ENCODE data around the gene GNB4.

Gene GNB4

GRCh38 chr3:179416681-179417080 lies 34.6 kb downstream of the GNB4 start:
- no peak for DNase-seq (ENCODE audit: extremely low spot score)
- no peak for TF ChIP-seq CTCF (IDR thresholded peaks at IDR 0.05; ENCODE audit: control extremely low read depth, extremely low read depth, low read depth, missing control alignments)
- CTCF ChIA-PET = no interaction called here
- POLR2A ChIA-PET = no interaction called here

- no peak for DNase-seq (ENCODE audit: extremely low spot score)
- ChIA-PET POLR2A (interaction anchor here (0.6 kb wide), 1 partner anchor 120 kb away, joined by 5 read pairs; no protein-coding TSS in a partner anchor), CTCF (no interaction called here)
- no peak for TF ChIP-seq CTCF (IDR thresholded peaks at IDR 0.05; ENCODE audit: control extremely low read depth, extremely low read depth, low read depth, missing control alignments)
Observed at GRCh38 chr3:179415377-179415776, 35.9 kb downstream of the GNB4 start.

- no peak for DNase-seq (ENCODE audit: extremely low spot score)
- TF ChIP-seq CTCF (IDR thresholded peaks at IDR 0.05; ENCODE audit: control extremely low read depth, extremely low read depth, low read depth, missing control alignments) = no peak
- POLR2A ChIA-PET = no interaction called here
- CTCF ChIA-PET = no interaction called here
Observed at GRCh38 chr3:179414804-179415203, 36.5 kb downstream of the GNB4 start.

GRCh38 chr3:179410999-179411398 lies 40.3 kb downstream of the GNB4 start:
- POLR2A ChIA-PET = no interaction called here
- CTCF ChIA-PET = interaction anchor here (1.6 to 1.9 kb wide), 2 partner anchors 10 to 25 kb away, joined by 5 to 6 read pairs; no protein-coding TSS in a partner anchor
- DNase-seq (ENCODE audit: extremely low spot score) = no peak
- TF ChIP-seq CTCF (IDR thresholded peaks at IDR 0.05; ENCODE audit: control extremely low read depth, extremely low read depth, low read depth, missing control alignments) = no peak

GRCh38 chr3:179410331-179410730 lies 40.9 kb downstream of the GNB4 start:
- ChIA-PET POLR2A (no interaction called here), CTCF (interaction anchor here (1.1 to 1.9 kb wide), 3 partner anchors 25 to 240 kb away, joined by 3 to 5 read pairs (median 4); no protein-coding TSS in a partner anchor)
- DNase-seq (ENCODE audit: extremely low spot score) = no peak
- TF ChIP-seq CTCF (IDR thresholded peaks at IDR 0.05; ENCODE audit: control extremely low read depth, extremely low read depth, low read depth, missing control alignments) = peak; percentile 26

GRCh38 chr3:179404307-179404706 lies 47.0 kb downstream of the GNB4 start:
- TF ChIP-seq CTCF (IDR thresholded peaks at IDR 0.05; ENCODE audit: control extremely low read depth, extremely low read depth, low read depth, missing control alignments) = no peak
- ChIA-PET CTCF (interaction anchor here (1.3 kb wide), 1 partner anchor 154 kb away, joined by 4 read pairs; no protein-coding TSS in a partner anchor), POLR2A (no interaction called here)
- DNase-seq (ENCODE audit: extremely low spot score) = no peak

All from GM10248 (cell line).